Endometrial microvascular endothelial cells (primary cell): Measurements from ENCODE around the gene ITPRIP. TPM values are rescaled to one million over a fixed set of nuclear protein-coding genes. Genes with fewer than 3 reads are reported as not detected.

Experiments
- in situ Hi-C: cut with HindIII; loops from 2 replicates; pipeline ENCODE4 v1.10.0; 2017; ENCODE audit warnings: low sequenced_read_pairs, low pct_unique_long_range_greater_than_20kb; ENCODE audit errors: inconsistent ontology term
- total RNA-seq: library from RNA; depleted of rRNA; stranded (reverse); fragments of >200 nt; gene quantifications from one replicate; pipeline ENCODE4 v1.2.3, GENCODE V29; 2015; ENCODE audit errors: inconsistent ontology term

The ITPRIP gene
- total RNA-seq, 1 donor from 2014 or later: 51.8 TPM

- in situ Hi-C loops: no loop called here
Measured at GRCh38 chr10:104316321-104317099, 21.8 kb downstream of the ITPRIP start.

GRCh38 chr10:104315486-104315921 lies 22.8 kb downstream of the ITPRIP start:
- in situ Hi-C loops: no loop called here

GRCh38 chr10:104314591-104315485 lies 23.4 kb downstream of the ITPRIP start:
- in situ Hi-C loops: no loop called here

GRCh38 chr10:104311184-104311720 lies 27.0 kb downstream of the ITPRIP start:
- in situ Hi-C loops: no loop called here

GRCh38 chr10:104309980-104310978 lies 28.0 kb downstream of the ITPRIP start:
- in situ Hi-C loops: no loop called here

- in situ Hi-C loops: no loop called here
Measured at GRCh38 chr10:104308439-104308903, 29.8 kb downstream of the ITPRIP start.

- in situ Hi-C loops: no loop called here
Measured at GRCh38 chr10:104307576-104308438, 30.5 kb downstream of the ITPRIP start.

GRCh38 chr10:104306897-104307296 lies 31.4 kb downstream of the ITPRIP start:
- in situ Hi-C loops: no loop called here

GRCh38 chr10:104304927-104305326 lies 33.3 kb downstream of the ITPRIP start:
- in situ Hi-C loops: loop anchor here (5.0 kb wide), 1 partner anchor 37 kb away; no protein-coding TSS in a partner anchor

GRCh38 chr10:104304356-104304745 lies 33.9 kb downstream of the ITPRIP start:
- in situ Hi-C loops: loop anchor here (5.0 kb wide), 1 partner anchor 38 kb away; no protein-coding TSS in a partner anchor

- in situ Hi-C loops: loop anchor here (5.0 kb wide), 1 partner anchor 39 kb away; no protein-coding TSS in a partner anchor
Measured at GRCh38 chr10:104303594-104304355, 34.5 kb downstream of the ITPRIP start.

- in situ Hi-C loops: loop anchor here (5.0 kb wide), 1 partner anchor 40 kb away; no protein-coding TSS in a partner anchor
Measured at GRCh38 chr10:104301907-104302690, 36.2 kb downstream of the ITPRIP start.

GRCh38 chr10:104300736-104301292 lies 37.5 kb downstream of the ITPRIP start:
- in situ Hi-C loops: loop anchor here (5.0 kb wide), 1 partner anchor 41 kb away; no protein-coding TSS in a partner anchor

- in situ Hi-C loops: loop anchor here (5.0 kb wide), 1 partner anchor 42 kb away; no protein-coding TSS in a partner anchor
Measured at GRCh38 chr10:104300002-104300735, 38.1 kb downstream of the ITPRIP start.
